ENCODE results near the gene SIPA1L2.
A peak's percentile ranks its signal among the peaks of the same experiment; 100 is the strongest.
"Not testable (repeated sequence)": the region's sequence is repeated elsewhere in the genome, so short reads cannot be mapped to it uniquely, and the experiment has no call there.

SIPA1L2 gene

GRCh38 chr1:232617237-232617636 is 12.7 kb downstream of the SIPA1L2 start:
- no peak for DNase-seq

DNA sequence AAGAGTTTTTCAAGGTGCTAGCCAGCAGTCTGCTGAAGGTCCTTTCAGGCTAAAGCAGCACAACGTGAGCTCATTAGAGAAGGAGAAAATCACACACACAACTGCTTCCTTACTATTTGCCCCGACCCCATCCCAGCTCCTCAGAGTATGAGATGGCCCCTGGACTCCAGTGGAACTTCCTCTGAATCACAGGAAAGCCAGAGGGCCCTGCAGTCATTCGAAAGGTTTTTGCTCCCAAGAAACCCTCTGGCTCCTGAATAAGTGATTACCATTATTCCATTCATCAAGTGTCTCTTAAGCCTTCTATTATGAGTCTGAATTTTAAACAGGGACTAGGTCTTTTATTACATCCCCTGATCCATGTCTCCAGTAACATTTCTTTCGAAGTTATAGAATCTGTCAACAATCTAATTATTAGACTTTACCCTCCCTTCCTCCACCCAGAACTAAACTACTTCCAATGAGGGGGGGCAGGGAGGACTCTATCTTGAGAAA is 14.6 kb downstream of the SIPA1L2 start:
- no peak for DNase-seq

DNA sequence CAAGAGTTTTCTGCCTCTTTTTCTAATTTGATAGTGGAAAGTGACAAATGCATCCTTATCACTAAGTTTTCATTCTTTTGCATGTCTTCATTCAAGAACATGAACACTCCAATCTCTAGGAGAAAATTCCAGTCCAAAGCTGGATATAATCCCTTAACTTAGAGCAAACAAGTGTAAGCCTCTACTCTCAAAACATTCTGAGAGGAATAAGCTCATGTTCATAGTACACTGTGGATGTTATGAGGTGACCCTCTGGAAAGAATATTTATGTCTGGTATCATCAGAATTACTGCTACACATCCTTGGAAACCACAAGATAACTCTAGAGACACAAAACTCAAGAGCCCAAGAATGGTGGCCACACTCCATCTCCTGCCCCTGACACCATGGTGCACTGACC is 15.1 kb downstream of the SIPA1L2 start:
- no peak for DNase-seq

GRCh38 chr1:232613752-232614381 is 16.1 kb downstream of the SIPA1L2 start:
- DNase-seq, result peak; percentile 19

GRCh38 chr1:232612836-232613235 is 17.1 kb downstream of the SIPA1L2 start:
- DNase-seq, result not testable (repeated sequence)

GRCh38 chr1:232611834-232612233 is 18.1 kb downstream of the SIPA1L2 start:
- no peak for DNase-seq

GRCh38 chr1:232610902-232611745 is 18.8 kb downstream of the SIPA1L2 start:
- DNase-seq, result not testable (repeated sequence)

- DNase-seq, result no peak
Measured at GRCh38 chr1:232610192-232610901, 19.6 kb downstream of the SIPA1L2 start.

- DNase-seq, result no peak
Measured at GRCh38 chr1:232608427-232608826, 21.5 kb downstream of the SIPA1L2 start.

GRCh38 chr1:232602622-232603021 is 27.3 kb downstream of the SIPA1L2 start:
- DNase-seq, result no peak

- DNase-seq, result no peak
Measured at GRCh38 chr1:232600424-232601258, 29.3 kb downstream of the SIPA1L2 start.

DNA sequence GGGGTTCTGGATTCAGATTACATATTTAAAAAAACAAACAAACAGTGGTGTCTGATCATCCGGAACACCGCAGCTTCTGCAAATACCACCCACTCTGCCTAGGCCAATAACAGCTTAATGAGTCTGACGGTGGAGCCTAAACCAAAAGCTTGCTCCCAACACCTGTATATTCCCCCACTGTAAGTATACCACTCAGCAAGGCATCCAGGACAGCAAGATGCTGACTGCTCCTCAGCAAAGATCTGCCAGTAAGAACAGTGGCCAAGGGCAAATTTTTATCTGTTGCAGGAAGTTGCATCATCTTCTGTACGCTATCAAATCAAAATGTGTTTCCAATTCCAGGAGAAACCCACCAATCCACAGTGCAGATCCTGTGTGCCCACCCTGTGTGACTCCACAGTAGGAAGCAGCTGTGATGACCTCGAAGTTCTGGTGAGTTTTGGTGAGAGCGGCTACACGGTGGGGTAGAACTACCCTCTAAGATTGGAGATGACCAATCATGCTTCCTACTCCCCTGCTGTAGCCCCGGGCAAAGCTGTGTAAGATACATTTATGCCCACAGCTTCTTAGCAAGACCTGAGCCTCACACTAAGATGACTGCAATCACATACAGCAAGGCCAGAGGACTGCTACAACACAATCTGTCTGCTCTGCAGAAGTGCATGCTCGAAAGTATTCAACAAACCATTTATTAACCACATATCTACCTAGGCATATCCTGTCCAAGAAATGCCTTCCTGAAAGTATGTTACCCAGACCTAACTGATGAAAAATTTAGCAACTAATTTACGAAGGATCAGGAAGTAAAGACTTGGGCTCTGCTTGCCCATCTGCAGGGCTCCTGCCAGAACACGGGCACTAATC is 30.5 kb downstream of the SIPA1L2 start:
- DNase-seq, result no peak

GRCh38 chr1:232598837-232599177 is 31.1 kb downstream of the SIPA1L2 start:
- no peak for DNase-seq

DNA sequence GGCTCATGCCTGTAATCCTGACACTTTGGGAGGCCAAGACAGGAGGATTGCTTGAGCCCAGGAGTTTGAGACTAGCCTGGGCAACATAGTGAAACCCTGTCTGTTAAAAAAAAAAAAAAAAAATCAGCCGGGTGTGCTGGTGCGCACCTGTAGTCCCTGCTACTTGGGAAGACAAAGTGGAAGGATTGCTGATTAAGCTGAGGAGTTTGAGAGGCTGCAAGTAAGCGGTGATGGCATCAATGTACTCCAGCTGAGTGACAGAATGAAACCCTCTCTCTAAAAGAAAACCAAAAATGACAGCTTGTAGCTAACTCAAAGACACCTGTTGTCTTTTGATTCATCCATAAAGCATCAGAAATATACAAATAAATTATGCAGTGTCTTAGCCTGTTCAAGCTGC is 31.8 kb downstream of the SIPA1L2 start:
- no peak for DNase-seq

- no peak for DNase-seq
Measured at GRCh38 chr1:232597721-232598120, 32.2 kb downstream of the SIPA1L2 start.

- DNase-seq, result no peak
Measured at GRCh38 chr1:232596666-232597303, 33.1 kb downstream of the SIPA1L2 start.

- DNase-seq, result no peak
Measured at GRCh38 chr1:232594768-232595698, 34.9 kb downstream of the SIPA1L2 start.

GRCh38 chr1:232593717-232594502 is 36.0 kb downstream of the SIPA1L2 start:
- DNase-seq, result no peak

DNA sequence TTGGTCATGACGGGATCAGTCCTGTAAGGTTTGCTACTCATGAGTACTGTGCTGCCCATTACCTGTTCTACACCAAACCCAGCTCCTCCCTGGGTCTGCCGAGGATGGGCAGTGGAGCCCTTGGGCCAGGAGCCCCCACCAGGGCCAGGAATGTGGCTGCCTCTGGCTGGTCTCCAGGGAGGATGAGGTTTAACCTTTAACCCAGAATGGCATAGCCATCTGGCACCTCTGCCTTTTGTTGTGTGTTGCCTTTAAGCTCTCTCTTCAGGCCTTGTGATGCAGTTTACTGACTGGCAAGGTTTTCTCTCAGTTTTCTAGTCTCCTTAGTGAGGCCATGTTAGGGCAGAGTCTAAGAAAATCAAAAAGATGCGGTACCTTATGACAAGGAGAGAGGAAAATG is 38.6 kb downstream of the SIPA1L2 start:
- no peak for DNase-seq

All from right kidney (tissue), 1 donor.